Breast epithelium (tissue), 4 donors: ENCODE results near the gene SPATA12. TPM values are rescaled to one million over a fixed set of nuclear protein-coding genes. Genes with fewer than 3 reads are reported as not detected.

Experiments
- DNase-seq, 2 donors: peaks; one replicate each; pipeline ENCODE4 v3.0.0-alpha.2; 2019; ENCODE audit warnings: low spot score in 2 of 2
- H3K27ac ChIP-seq, 2 donors: fragments of 200-600 bp; sonication (generic) in 1 of 2; one replicate each; pipeline ENCODE4 v1.5.1; 2016 to 2019; ENCODE audit warnings: mild to moderate bottlenecking in 1 of 2
- H3K27me3 ChIP-seq, 2 donors: fragments of 200-600 bp; sonication (generic) in 1 of 2; one replicate each; pipeline versions ENCODE4 v1.5.1 to v1.6.0; 2017 to 2019; ENCODE audit warnings: control low read depth in 1 of 2, mild to moderate bottlenecking in 1 of 2
- H3K36me3 ChIP-seq: fragments of 200-600 bp; one replicate; pipeline ENCODE4 v1.5.1; 2019
- H3K4me1 ChIP-seq, 2 donors: fragments of 200-600 bp; sonication (generic); one replicate each; pipeline ENCODE4 v1.5.1; 2016 to 2019; ENCODE audit warnings: control low read depth in 1 of 2
- H3K4me3 ChIP-seq, 3 donors: fragments of 200-600 bp; sonication (generic); 1 replicate in 2 of 3; 2 replicates in 1 of 3; pipeline ENCODE4 v1.5.1; 2016 to 2019; ENCODE audit warnings: mild to moderate bottlenecking in 3 of 3, moderate library complexity in 2 of 3
- H3K9me3 ChIP-seq, 2 donors: fragments of 200-600 bp; sonication (generic) in 1 of 2; one replicate each; pipeline ENCODE4 v1.5.1; 2016 to 2019; ENCODE audit warnings: control low read depth in 1 of 2
- CTCF ChIP-seq, 3 donors: fragments of 450-650 bp; IDR thresholded peaks; one replicate each; pipeline ENCODE4 v1.5.1; 2016 to 2017; ENCODE audit warnings: antibody characterized with exemption in 3 of 3, mild to moderate bottlenecking in 3 of 3, moderate library complexity in 3 of 3
- POLR2A ChIP-seq: fragments of 450-650 bp; IDR thresholded peaks from one replicate; pipeline ENCODE4 v1.6.1; 2016; ENCODE audit warnings: antibody characterized with exemption, mild to moderate bottlenecking, moderate library complexity
- POLR2AphosphoS5 ChIP-seq, 3 donors: sonication (generic); formaldehyde crosslinking; IDR thresholded peaks; one replicate each; pipeline ENCODE4 v1.6.1; 2017; ENCODE audit warnings: antibody characterized with exemption in 3 of 3
- intact Hi-C: fragments of 100-400 bp; cut with DNase I; formaldehyde crosslinking; loops from one replicate; pipeline ENCODE4 v1.15.1; 2023; ENCODE audit warnings: low total_unique reads
- total RNA-seq, 3 donors: library from RNA; depleted of rRNA; stranded (reverse); fragments of >200 nt; gene quantifications; one replicate each; pipeline ENCODE4 v1.1.0, GENCODE V29; 2016

SPATA12 gene
- total RNA-seq, 3 donors from 2014 or later, result 0.29 TPM; not detected in 2

GRCh38 chr3:57017459-57017845, 43.0 kb upstream of the SPATA12 start:
- TF ChIP-seq POLR2A, result no peak
- peak in 1 of 3 donors; percentile 18 for TF ChIP-seq POLR2AphosphoS5 (IDR thresholded peaks at IDR 0.05)
- Histone ChIP-seq H3K9me3 (no peaks in the 10 kb centered on the region), H3K27ac (peak overlapping the region; percentile 10 to 58), H3K27me3 (no peaks in the 10 kb centered on the region), H3K4me1 (no peaks in the 10 kb centered on the region), H3K36me3 (no peaks in the 10 kb centered on the region), H3K4me3 (no peak overlapping the region)
- no peak for DNase-seq
- intact Hi-C loops, result loop anchor here (10.0 kb wide), 1 partner anchor 57 kb away; no protein-coding TSS in a partner anchor

GRCh38 chr3:57018246-57018645, 42.2 kb upstream of the SPATA12 start:
- no peak for DNase-seq
- Histone ChIP-seq H3K36me3 (no peaks in the 10 kb centered on the region), H3K4me3 (no peak overlapping the region), H3K27ac (no peak overlapping the region), H3K27me3 (no peaks in the 10 kb centered on the region), H3K9me3 (no peaks in the 10 kb centered on the region), H3K4me1 (no peaks in the 10 kb centered on the region)
- intact Hi-C loops, result loop anchor here (10.0 kb wide), 1 partner anchor 57 kb away; no protein-coding TSS in a partner anchor
- TF ChIP-seq POLR2A (no peak), CTCF (IDR thresholded peaks at IDR 0.05) (no peak), POLR2AphosphoS5 (IDR thresholded peaks at IDR 0.05) (no peak)

- Histone ChIP-seq H3K36me3 (no peaks in the 10 kb centered on the region), H3K27ac (no peak overlapping the region), H3K4me1 (no peaks in the 10 kb centered on the region), H3K4me3 (no peak overlapping the region), H3K27me3 (no peaks in the 10 kb centered on the region), H3K9me3 (no peaks in the 10 kb centered on the region)
- TF ChIP-seq CTCF (IDR thresholded peaks at IDR 0.05), result no peak
- no peak for TF ChIP-seq POLR2AphosphoS5 (IDR thresholded peaks at IDR 0.05)
- no peak for TF ChIP-seq POLR2A
- no peak for DNase-seq
- intact Hi-C loops, result loop anchor here (10.0 kb wide), 1 partner anchor 56 kb away; no protein-coding TSS in a partner anchor
These were observed 41.4 kb upstream of the SPATA12 start for GRCh38 chr3:57019057-57019456.

- no peaks in the 10 kb centered on the region for H3K36me3 ChIP-seq
- DNase-seq, result no peak
- no peak for TF ChIP-seq POLR2A
- no peaks in the 10 kb centered on the region for H3K9me3 ChIP-seq
- no peak overlapping the region for H3K27ac ChIP-seq
- no peaks in the 10 kb centered on the region for H3K27me3 ChIP-seq
- intact Hi-C loops, result no loop called here
- no peak overlapping the region for H3K4me3 ChIP-seq
- no peaks in the 10 kb centered on the region for H3K4me1 ChIP-seq
These were observed 35.2 kb upstream of the SPATA12 start for GRCh38 chr3:57025237-57025636.

- DNase-seq, result no peak
- no peak for TF ChIP-seq POLR2AphosphoS5 (IDR thresholded peaks at IDR 0.05)
- no peak for TF ChIP-seq POLR2A
- TF ChIP-seq CTCF (IDR thresholded peaks at IDR 0.05), result no peak
- Histone ChIP-seq H3K27me3 (no peaks in the 10 kb centered on the region), H3K4me1 (no peaks in the 10 kb centered on the region), H3K27ac (no peak overlapping the region), H3K36me3 (no peaks in the 10 kb centered on the region), H3K4me3 (no peak overlapping the region), H3K9me3 (no peaks in the 10 kb centered on the region)
- intact Hi-C loops, result no loop called here
These were observed 33.5 kb upstream of the SPATA12 start for GRCh38 chr3:57026944-57027343.

- DNase-seq, result no peak
- no peaks in the 10 kb centered on the region for H3K4me1 ChIP-seq
- H3K27ac ChIP-seq, result no peak overlapping the region
- no peak for TF ChIP-seq CTCF (IDR thresholded peaks at IDR 0.05)
- TF ChIP-seq POLR2AphosphoS5 (IDR thresholded peaks at IDR 0.05), result no peak
- TF ChIP-seq POLR2A, result no peak
- intact Hi-C loops, result no loop called here
- H3K4me3 ChIP-seq, result no peak overlapping the region
- H3K9me3 ChIP-seq, result no peaks in the 10 kb centered on the region
- H3K36me3 ChIP-seq, result no peaks in the 10 kb centered on the region
- no peaks in the 10 kb centered on the region for H3K27me3 ChIP-seq
These were observed 31.1 kb upstream of the SPATA12 start for GRCh38 chr3:57029383-57029782.
